Raji (cell line): ENCODE measurements around the gene CCDC180.

Experiments
- POLR2A ChIP-seq: IDR thresholded peaks from 2 replicates; pipeline ENCODE4 v1.6.1; 2011; ENCODE audit warnings: low read depth, low read length, control low read depth; ENCODE audit not compliant: insufficient read depth

Gene CCDC180

DNA sequence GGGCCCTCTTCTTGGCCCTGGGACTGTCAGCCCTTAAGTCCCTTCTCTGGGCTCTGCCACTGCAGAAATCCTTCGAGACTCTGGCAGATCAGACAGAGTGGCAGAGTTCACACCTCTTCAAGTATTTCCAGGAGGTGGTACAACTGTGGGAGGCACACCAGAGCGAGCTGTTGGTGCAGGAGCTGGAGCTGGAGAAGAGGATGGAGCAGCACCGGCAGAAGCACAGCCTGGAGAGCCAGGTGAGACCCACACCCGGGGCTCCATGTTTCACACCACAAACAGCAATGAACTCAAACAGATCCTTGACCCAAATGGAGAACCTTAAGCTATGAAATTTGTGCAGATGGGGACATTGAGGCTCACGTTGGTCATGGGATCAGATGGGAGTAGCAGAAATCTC is 17.5 kb downstream of the CCDC180 start:
- no peak for TF ChIP-seq POLR2A

DNA sequence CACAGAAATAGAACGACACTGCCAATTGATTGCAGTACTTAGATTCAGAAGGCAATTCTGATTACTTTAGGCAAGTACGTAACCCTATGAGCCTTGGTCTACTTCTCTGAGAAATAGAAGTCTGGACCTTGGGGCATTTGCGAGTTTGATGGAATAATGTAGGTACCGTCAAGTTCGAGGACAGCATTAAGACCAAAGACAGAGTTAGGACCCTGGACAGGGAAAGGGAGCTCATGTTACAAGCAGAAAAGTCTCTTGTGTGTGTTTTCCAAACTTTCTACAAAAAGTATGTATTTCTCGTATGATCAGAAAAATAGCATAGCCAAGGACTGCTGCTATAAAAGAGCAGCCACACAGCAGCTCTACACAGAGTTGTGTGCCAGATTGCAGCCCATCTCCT is 20.1 kb downstream of the CCDC180 start:
- no peak for TF ChIP-seq POLR2A

GRCh38 chr9:97332993-97333392 is 25.5 kb downstream of the CCDC180 start:
- no peak for TF ChIP-seq POLR2A

GRCh38 chr9:97348871-97349270 is 41.4 kb downstream of the CCDC180 start:
- no peak for TF ChIP-seq POLR2A

DNA sequence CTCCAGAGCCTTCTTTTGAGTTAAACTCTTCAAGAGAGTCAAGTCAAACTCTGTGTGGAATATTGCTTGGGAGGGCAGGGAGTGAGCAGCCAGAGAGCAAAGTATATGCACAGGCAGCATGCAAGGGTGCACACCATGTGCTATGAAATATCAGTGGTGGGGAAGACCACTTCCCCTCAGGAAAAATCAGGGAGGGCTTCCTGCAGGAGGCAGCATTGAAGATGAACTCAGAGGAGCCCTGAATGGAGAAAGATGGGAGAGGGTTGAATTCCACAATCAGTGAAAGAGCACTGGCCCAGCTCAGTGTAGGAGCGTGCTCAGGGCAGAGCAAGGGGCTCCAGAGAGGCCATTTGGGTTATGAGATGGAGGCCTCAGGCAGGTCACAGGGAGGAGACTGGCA is 41.9 kb downstream of the CCDC180 start:
- no peak for TF ChIP-seq POLR2A

- no peak for TF ChIP-seq POLR2A
These were observed 47.2 kb downstream of the CCDC180 start for GRCh38 chr9:97354637-97355036.

DNA sequence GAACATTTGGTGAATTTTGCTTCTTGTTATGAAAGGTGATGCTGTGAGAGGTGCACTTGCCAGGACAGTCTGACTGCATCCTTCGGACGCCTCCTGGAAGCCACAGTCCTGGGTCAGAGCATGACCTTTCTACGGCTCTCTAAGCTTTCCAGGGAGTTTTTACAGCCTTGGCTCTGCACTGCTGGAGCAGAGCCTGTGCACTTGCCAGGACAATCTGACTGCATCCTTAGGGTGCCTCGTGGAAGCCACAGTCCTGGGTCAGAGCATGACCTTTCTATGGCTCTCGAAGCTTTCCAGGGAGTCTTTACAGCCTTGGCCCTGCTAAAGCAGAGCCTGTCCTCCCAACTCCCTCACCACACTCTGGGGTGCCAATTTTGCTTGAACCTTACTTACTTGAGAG is 49.6 kb downstream of the CCDC180 start:
- no peak for TF ChIP-seq POLR2A
